A549 (cell line): ENCODE data around the gene ROCK1. TPM values are rescaled to one million over a fixed set of nuclear protein-coding genes. Genes with fewer than 3 reads are reported as not detected.

ENCODE experiments used
- ATAC-seq, 2 experiments: fragments of 200-7000 bp in 1 of 2; fragments of >200 bp in 1 of 2; cut with Nextera tagmentation in 1 of 2; cut with Tn5 transposase in 1 of 2; 3 replicates each; pipeline versions ENCODE4 v1.8.0 to v1.9.1; 2018 to 2020; ENCODE audit warnings: mild to moderate bottlenecking in 1 of 2, moderate library complexity in 1 of 2
- CTCF ChIA-PET: fragments of 300-600 bp; sonication (Branson Sonifier 250); formaldehyde crosslinking; extraction: SDS; loops from one replicate; lab custom pipeline; 2021; ENCODE audit warnings: antibody characterized with exemption, inconsistent platforms; lab: Yijun Ruan, JAX
- POLR2A ChIA-PET: fragments of 350-600 bp; formaldehyde crosslinking; extraction: SDS; loops from one replicate; lab custom pipeline; 2021; ENCODE audit warnings: antibody characterized with exemption, inconsistent platforms; lab: Yijun Ruan, JAX
- DNase-seq, 2 experiments: peaks; one replicate each; pipeline versions ENCODE4 v3.0.0 to v3.0.0-alpha.2; 2011 to 2016; ENCODE audit warnings: low read depth in 1 of 2, low spot score in 1 of 2
- FAIRE-seq: peaks from 2 replicates; lab custom pipeline; 2011; peaks lifted over from hg19 to GRCh38; lab: Jason Lieb, UNC
- H3K27ac ChIP-seq, 2 experiments: fragments of >200 bp; sonication (Bioruptor Twin); formaldehyde crosslinking; 3 replicates each; pipeline ENCODE4 v1.5.1; 2016 to 2017
- H3K4me1 ChIP-seq: fragments of >200 bp; sonication (Bioruptor Twin); formaldehyde crosslinking; 3 replicates; pipeline ENCODE4 v1.6.1; 2016
- H3K4me2 ChIP-seq: fragments of >200 bp; sonication (Bioruptor Twin); formaldehyde crosslinking; 3 replicates; pipeline ENCODE4 v1.6.1; 2016
- H3K4me3 ChIP-seq: fragments of >200 bp; sonication (Bioruptor Twin); formaldehyde crosslinking; 3 replicates; pipeline ENCODE4 v1.5.1; 2016
- H3K9me3 ChIP-seq: fragments of >200 bp; sonication (Bioruptor Twin); formaldehyde crosslinking; 3 replicates; pipeline ENCODE4 v1.6.1; 2016
- CEBPB ChIP-seq, 2 experiments: fragments of >200 bp in 1 of 2; sonication (Bioruptor Twin) in 1 of 2; formaldehyde crosslinking in 1 of 2; IDR thresholded peaks; 2 replicates each; pipeline ENCODE4 v1.6.1; 2012 to 2016
- CHD4 ChIP-seq: fragments of 200-600 bp; sonication (generic); IDR thresholded peaks from 2 replicates; pipeline ENCODE4 v1.6.1; 2016; ENCODE audit warnings: antibody characterized with exemption, mild to moderate bottlenecking, borderline replicate concordance
- CTCF ChIP-seq: fragments of >200 bp; sonication (Bioruptor Twin); formaldehyde crosslinking; IDR thresholded peaks from 3 replicates; pipeline ENCODE4 v1.5.1; 2016
- ESRRA ChIP-seq: fragments of 150-350 bp; IDR thresholded peaks from 2 replicates; pipeline ENCODE4 v1.6.1; 2014; ENCODE audit warnings: mild to moderate bottlenecking, low read length, borderline replicate concordance
- FOSB ChIP-seq: fragments of 250-450 bp; sonication (Bioruptor Pico); IDR thresholded peaks from 2 replicates; pipeline ENCODE4 v1.5.0; 2020; ENCODE audit warnings: mild to moderate bottlenecking, moderate library complexity
- FOXS1 ChIP-seq: fragments of 250-450 bp; sonication (Bioruptor Pico); IDR thresholded peaks from 2 replicates; pipeline ENCODE4 v1.5.0; 2020; ENCODE audit warnings: mild to moderate bottlenecking, moderate library complexity
- HDAC2 ChIP-seq: fragments of 200-600 bp; sonication (generic); IDR thresholded peaks from 2 replicates; pipeline ENCODE4 v1.6.1; 2016
- HOXB5 ChIP-seq: fragments of 250-450 bp; sonication (Bioruptor Pico); IDR thresholded peaks from 2 replicates; pipeline ENCODE4 v1.5.0; 2020; ENCODE audit warnings: mild to moderate bottlenecking, moderate library complexity
- JUN ChIP-seq, 2 experiments: fragments of >200 bp; sonication (Bioruptor Twin); formaldehyde crosslinking; IDR thresholded peaks; 2 replicates in 1 of 2; 3 replicates in 1 of 2; pipeline ENCODE4 v1.6.1; 2016 to 2017
- MAZ ChIP-seq: fragments of 150-350 bp; IDR thresholded peaks from 2 replicates; pipeline ENCODE4 v1.6.1; 2014; ENCODE audit warnings: antibody characterized with exemption, low read depth, low read length, borderline replicate concordance
- MYC ChIP-seq: IDR thresholded peaks from 2 replicates; pipeline ENCODE4 v1.6.1; 2012; ENCODE audit warnings: mild to moderate bottlenecking, inconsistent platforms, low read length, improper control_type of control experiment, borderline replicate concordance
- NFE2L2 ChIP-seq: fragments of 150-350 bp; conservative IDR thresholded peaks from 2 replicates; pipeline ENCODE4 v1.6.1; 2014; ENCODE audit warnings: low read length
- PHF8 ChIP-seq: fragments of 200-600 bp; sonication (generic); IDR thresholded peaks from 2 replicates; pipeline ENCODE4 v1.6.1; 2016; ENCODE audit warnings: low read depth, mild to moderate bottlenecking, antibody characterized with exemption, moderate library complexity, borderline replicate concordance
- RAD21 ChIP-seq, 2 experiments: fragments of >200 bp in 1 of 2; sonication (Bioruptor Twin) in 1 of 2; formaldehyde crosslinking in 1 of 2; IDR thresholded peaks in 1 of 2; conservative IDR thresholded peaks in 1 of 2; 2 replicates in 1 of 2; 3 replicates in 1 of 2; pipeline ENCODE4 v1.6.1; 2012 to 2018; ENCODE audit warnings: inconsistent platforms in 1 of 2
- RCOR1 ChIP-seq: fragments of 150-350 bp; IDR thresholded peaks from 2 replicates; pipeline ENCODE4 v1.6.1; 2014; ENCODE audit warnings: antibody characterized with exemption, low read length, low read depth
- RFX5 ChIP-seq: fragments of 450-650 bp; IDR thresholded peaks from 2 replicates; pipeline ENCODE4 v1.7.1; 2014; ENCODE audit warnings: antibody characterized with exemption, mild to moderate bottlenecking, moderate library complexity
- SMC3 ChIP-seq: fragments of >200 bp; sonication (Bioruptor Twin); formaldehyde crosslinking; IDR thresholded peaks from 3 replicates; pipeline ENCODE4 v1.6.1; 2018; ENCODE audit warnings: inconsistent platforms
- TFCP2L1 ChIP-seq: fragments of 250-450 bp; sonication (Bioruptor Pico); IDR thresholded peaks from 2 replicates; pipeline ENCODE4 v1.5.0; 2021; ENCODE audit warnings: mild to moderate bottlenecking
- USF2 ChIP-seq: fragments of 450-650 bp; IDR thresholded peaks from 2 replicates; pipeline ENCODE4 v1.6.1; 2014; ENCODE audit warnings: antibody characterized with exemption
- ZC3H11A ChIP-seq: fragments of 450-650 bp; IDR thresholded peaks from 2 replicates; pipeline ENCODE4 v1.6.1; 2014; ENCODE audit warnings: antibody characterized with exemption, mild to moderate bottlenecking
- ZNF302 ChIP-seq: fragments of 250-450 bp; sonication (Bioruptor Pico); IDR thresholded peaks from 2 replicates; pipeline ENCODE4 v1.9.0; 2021; ENCODE audit warnings: inconsistent platforms, mild to moderate bottlenecking, moderate library complexity
- WGBS: methylation state at CpG from one replicate; pipeline ENCODE4 v1.1.6; 2017; ENCODE audit errors: missing lambda C conversion rate; 5-methylcytosine and 5-hydroxymethylcytosine counted together
- polyA plus RNA-seq, 4 experiments: library from polyadenylated mRNA; depleted of rRNA in 3 of 4; stranded (reverse); fragments of >200 nt; fragmentation: RNase III in 1 of 4; extraction: RNeasy Plus Mini Kit Qiagen cat#74134 plus additional on column Dnase treatment in 1 of 4; gene quantifications; 2 replicates in 3 of 4; 3 replicates in 1 of 4; pipeline ENCODE4 v1.2.3, GENCODE V29; 2011 to 2017

Gene ROCK1
- polyA plus RNA-seq, 2 of the 4 experiments (the other 2 are of a cell fraction) = 20.5 to 31.8 TPM

GRCh38 chr18:21101172-21101571, 10.4 kb downstream of the ROCK1 start:
- H3K9me3 ChIP-seq = no peaks in the 10 kb centered on the region
- no peak for DNase-seq
- no peak for FAIRE-seq
- POLR2A ChIA-PET = no interaction called here
- peaks cover 25% of the 10 kb centered on the region; the same call in 2 of the 3 replicates for H3K4me1 ChIP-seq
- 84% methylated on average over 2 of the region's 2 CpGs for WGBS
- no peak for ATAC-seq
- no peak overlapping the region for H3K27ac ChIP-seq
- no peak overlapping the region for H3K4me2 ChIP-seq
- TF ChIP-seq CTCF (no peak), FOXS1 (CRISPR knock-in tag) (no peak)
- H3K4me3 ChIP-seq = no peak overlapping the region
- CTCF ChIA-PET = no interaction called here

GRCh38 chr18:21100678-21101077, 10.9 kb downstream of the ROCK1 start:
- ATAC-seq = no peak
- WGBS = 97% methylated on average over 2 of the region's 2 CpGs
- POLR2A ChIA-PET = interaction anchor here (1.2 kb wide), 1 partner anchor 11 kb away, joined by 5 read pairs; the partner anchor contains the start of gene ROCK1
- H3K4me2 ChIP-seq = no peak overlapping the region
- no peak overlapping the region for H3K4me3 ChIP-seq
- no peak overlapping the region for H3K27ac ChIP-seq
- no peak for FAIRE-seq
- CTCF ChIA-PET = interaction anchor here (0.6 kb wide), 1 partner anchor 70 kb away, joined by 4 read pairs; no protein-coding TSS in a partner anchor
- no peak for DNase-seq
- TF ChIP-seq PHF8 (no peak), CHD4 (no peak), JUN (IDR thresholded peaks at IDR 0.05) (no peak), FOSB (no peak), ESRRA (no peak), RCOR1 (no peak), ZC3H11A (no peak), MAZ (no peak), RAD21 (conservative IDR thresholded peaks at IDR 0.05 in 1 of 2, IDR thresholded peaks at IDR 0.05 in 1 of 2) (no peak)
- no peaks in the 10 kb centered on the region for H3K9me3 ChIP-seq
- H3K4me1 ChIP-seq = peaks cover 24% of the 10 kb centered on the region; the same call in 2 of the 3 replicates

- no peaks in the 10 kb centered on the region for H3K9me3 ChIP-seq
- POLR2A ChIA-PET = interaction anchor here (1.2 kb wide), 1 partner anchor 12 kb away, joined by 5 read pairs; the partner anchor contains the start of gene ROCK1
- no peak overlapping the region for H3K27ac ChIP-seq
- no peak for TF ChIP-seq ZNF302 (CRISPR knock-in tag)
- no peak for TF ChIP-seq RFX5
- no peak for TF ChIP-seq NFE2L2
- TF ChIP-seq HOXB5 (CRISPR knock-in tag) = no peak
- no peak for TF ChIP-seq CTCF
- no peak for TF ChIP-seq HDAC2
- no peak for TF ChIP-seq RCOR1
- no peak for TF ChIP-seq MYC
- no peak for TF ChIP-seq SMC3
- TF ChIP-seq CHD4 = no peak
- TF ChIP-seq USF2 = no peak
- TF ChIP-seq CEBPB (IDR thresholded peaks at IDR 0.05) = no peak
- no peak for TF ChIP-seq TFCP2L1 (CRISPR knock-in tag)
- peaks cover 24% of the 10 kb centered on the region; the same call in 2 of the 3 replicates for H3K4me1 ChIP-seq
- H3K4me3 ChIP-seq = no peak overlapping the region
- DNase-seq (no peak), ATAC-seq (no peak), FAIRE-seq (no peak)
- H3K4me2 ChIP-seq = no peak overlapping the region
- CTCF ChIA-PET = interaction anchor here (0.6 kb wide), 1 partner anchor 69 kb away, joined by 4 read pairs; no protein-coding TSS in a partner anchor
These were observed 11.5 kb downstream of the ROCK1 start for GRCh38 chr18:21100146-21100545.
